T-helper 9 cell (primary cell): Measurements from ENCODE around the gene GEMIN5.

ENCODE experiments used
- DNase-seq: peaks from one replicate; pipeline ENCODE4 v3.0.0-alpha.2; 2020

Gene GEMIN5

DNA sequence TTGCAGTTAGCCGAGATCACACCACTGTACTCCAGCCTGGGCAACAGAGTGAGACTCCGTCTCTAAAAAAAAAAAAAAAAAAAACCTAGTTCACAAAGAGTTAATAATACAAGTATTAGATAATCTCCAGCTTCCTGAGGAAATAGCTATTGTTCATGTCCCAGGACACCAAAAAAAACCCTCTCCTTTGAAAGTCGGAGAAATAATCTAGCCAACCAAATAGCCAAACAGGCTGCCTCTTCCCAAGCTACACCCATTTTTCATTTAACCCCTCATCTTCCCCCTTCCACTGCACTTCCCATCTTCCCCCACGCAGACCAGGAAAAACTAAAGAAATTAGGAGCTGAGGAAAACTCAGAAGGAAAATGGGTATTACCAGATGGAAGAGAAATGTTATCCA, 56.0 kb downstream of the GEMIN5 start:
- no peak for DNase-seq

DNA sequence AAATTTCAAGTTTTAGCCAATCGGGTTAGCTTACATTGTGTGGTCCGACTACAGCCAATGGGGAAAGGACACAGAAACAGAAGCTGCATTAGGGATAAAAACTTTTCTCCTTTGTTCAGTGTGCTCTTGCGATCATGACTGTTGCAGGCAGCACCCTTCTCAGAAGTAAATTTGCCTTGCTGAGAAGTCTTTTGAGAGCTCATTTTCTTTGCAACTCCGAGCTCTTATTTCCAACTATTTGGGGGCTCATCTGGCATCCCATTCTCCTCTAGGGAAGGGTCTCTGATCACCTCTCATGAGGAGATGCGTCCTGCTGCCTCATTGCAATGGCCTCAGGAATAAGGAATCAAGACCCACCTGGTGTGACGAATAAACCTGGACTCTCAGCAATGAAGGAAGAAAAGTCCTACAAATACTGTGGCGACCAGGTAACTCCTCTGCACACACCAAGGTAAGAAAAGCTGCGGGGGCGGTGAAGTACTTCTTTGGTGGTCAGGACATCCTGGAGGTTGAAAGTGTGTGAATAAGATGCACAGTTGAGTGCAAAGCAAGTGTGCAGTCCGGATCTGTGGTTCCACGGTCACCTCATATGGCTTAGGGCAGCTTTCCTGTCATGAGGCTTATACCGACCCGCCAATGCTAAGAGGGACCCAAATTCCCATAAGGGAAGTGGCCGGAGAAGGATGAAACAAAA, 59.2 kb downstream of the GEMIN5 start:
- no peak for DNase-seq

DNA sequence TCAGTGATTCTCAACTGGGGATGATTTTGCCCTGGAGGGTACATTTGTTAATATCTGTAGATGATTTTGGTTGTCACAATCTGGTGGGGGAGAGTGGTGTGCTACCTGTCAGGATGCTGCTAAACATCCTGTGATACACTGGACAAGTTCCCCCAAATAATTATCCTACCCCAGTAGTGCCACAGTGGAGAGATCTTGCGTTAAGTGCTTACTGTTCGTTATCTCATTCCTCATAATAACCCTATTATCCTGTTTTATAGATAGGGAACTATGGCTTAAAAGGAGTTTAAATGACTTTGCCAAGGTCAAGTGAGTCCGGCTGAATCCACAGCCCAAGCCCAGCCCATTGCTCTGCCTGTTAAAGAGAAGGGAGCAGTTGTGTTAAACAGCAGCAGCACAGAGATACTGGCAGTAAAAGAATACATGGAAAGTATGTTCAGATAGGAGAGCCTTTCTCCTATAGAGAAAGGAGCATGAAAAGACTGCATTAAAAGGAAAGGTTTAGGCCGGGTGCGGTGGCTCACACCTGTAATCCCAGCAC, 64.2 kb downstream of the GEMIN5 start:
- no peak for DNase-seq

DNA sequence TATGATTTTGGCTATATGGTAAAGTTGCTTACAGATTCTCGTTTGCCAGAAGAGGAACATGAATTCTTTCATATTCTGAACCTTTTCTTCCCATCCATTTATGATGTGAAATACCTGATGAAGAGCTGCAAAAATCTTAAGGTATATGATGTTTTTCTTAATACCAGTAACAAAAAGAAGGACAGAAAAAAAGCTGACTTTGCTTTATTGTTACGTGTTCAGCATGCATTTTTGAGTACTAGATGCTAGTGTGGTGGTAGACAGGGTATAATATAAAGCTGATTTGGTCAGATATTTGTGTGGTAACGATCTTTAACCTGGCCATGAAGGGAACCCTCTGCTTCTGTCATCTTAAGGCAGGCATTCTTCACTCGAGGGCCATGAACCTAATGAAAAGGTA, 66.3 kb downstream of the GEMIN5 start:
- no peak for DNase-seq

DNA sequence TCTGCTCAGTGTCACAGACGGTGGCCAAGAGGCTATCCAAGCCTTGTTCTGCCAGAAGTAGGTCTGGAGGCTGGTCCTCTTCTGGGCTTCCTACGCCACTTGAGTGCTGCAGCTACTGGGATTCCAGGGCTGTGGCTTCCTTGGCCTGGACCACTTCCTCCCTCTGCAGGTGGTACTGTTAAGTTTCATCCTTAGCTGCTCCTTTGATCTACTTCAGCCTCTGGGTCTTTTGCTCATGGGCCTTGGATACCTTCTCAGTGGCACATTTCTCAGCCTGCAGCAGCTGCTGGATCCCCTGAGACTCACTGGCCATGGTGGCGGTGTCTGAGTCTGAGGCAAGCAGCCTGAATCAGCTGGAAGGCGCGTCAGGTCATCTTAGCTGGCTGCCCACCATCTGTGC, 69.3 kb downstream of the GEMIN5 start:
- DNase-seq: no peak

DNA sequence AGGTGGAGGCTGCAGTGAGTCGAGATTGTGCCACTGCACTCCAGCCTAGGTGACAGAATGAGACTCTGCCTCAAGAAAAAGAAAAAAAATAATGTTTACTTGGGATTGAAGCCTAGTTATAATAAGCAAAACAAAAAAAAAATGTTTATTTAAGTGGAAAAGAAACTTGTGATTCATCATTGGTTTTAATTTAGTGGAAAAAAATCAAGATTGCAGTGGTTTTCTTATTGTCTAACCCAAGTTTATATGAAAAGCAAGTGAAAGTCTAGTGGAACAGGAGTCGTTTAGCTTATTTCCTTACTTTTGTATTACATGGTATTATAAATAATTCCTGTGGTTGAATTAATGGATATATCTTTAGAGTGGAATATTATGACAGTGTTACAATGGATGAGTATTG, 71.2 kb downstream of the GEMIN5 start:
- no peak for DNase-seq

DNA sequence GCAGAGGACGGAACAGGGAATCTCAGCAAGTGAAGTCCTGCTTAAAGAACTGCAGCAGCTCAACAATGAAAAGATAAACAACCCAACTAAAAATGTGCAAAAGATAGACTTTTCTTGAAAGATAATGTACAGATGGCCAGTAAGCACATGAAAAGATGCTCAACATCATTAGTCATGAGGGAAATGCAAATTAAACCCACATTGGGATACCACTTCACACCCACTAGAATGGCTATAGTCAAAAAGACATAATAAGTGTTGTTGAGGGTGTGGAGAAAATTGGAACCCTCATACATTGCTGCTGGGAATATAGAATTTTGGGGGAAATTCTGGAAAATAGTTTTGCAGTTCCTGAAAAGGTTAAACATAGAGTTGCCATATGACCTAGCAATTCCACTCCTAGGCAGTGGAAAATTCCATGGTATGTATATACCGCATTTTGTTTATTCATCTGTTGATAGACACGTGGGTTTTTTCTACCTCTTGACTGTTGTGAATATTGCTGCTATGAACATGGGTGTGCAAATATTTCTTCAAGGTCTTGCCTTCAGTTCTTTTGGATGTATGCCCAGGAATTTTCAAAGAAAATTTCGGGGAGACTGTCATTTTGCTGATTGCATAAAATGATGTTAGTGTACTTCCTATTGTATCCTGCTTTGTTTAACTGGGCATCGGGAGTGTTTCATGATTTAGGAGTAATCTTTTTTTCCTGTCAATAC, 72.4 kb downstream of the GEMIN5 start:
- no peak for DNase-seq

DNA sequence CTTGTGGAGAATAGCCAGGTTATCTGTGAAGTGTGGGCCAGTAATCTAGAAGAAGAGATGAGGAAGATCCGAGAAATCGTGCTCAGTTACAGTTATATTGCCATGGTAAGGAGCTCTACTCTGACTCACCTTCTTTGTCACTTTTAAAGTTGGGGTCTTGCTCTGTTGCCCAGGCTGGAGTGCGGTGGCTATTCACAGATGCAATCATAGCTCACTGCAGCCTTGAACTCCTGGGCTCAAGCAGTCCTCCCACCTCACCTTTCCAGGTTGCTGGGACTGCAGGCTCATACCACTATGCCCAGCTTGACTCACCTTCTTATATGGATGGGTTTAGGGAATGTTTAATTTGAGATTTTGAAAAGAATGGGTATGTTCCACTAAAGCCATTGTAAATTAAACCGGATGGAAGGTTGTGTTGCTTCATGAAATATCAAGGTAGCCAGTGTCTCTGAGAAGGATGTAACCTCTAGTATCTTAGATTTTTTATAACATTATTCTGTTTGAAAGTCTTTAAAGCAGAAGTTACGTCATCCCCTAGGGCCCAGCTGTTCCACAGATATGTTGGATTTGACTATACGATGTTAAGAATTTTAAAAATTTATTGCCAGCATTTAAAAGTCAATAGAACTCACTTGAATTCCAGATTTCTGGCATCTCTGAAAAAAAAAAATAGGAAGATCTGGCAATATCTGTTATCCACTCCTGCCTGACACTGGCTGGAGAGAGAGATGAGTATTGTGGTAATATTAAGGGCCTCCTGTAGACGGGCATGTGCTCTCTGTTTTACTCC, 74.5 kb downstream of the GEMIN5 start:
- no peak for DNase-seq

DNA sequence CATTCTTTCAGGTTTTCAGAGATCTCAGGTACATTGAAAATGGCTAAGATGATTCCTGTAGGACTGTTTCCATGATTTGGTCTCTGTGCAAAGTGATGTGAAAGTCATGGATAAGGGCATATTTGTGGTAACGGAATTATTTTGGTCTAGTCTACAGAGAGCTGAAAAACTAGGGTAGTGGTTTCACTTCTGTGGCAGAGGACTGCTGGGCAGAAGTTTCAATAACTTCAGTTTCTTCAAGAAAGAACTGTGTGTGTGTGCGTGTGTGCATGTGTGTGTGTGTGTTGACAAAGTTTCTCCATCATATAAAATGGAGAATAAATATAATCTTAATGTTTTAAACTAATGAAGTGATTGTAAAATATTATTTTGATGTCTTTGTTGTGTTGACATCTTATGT, 75.2 kb downstream of the GEMIN5 start:
- DNase-seq: no peak

DNA sequence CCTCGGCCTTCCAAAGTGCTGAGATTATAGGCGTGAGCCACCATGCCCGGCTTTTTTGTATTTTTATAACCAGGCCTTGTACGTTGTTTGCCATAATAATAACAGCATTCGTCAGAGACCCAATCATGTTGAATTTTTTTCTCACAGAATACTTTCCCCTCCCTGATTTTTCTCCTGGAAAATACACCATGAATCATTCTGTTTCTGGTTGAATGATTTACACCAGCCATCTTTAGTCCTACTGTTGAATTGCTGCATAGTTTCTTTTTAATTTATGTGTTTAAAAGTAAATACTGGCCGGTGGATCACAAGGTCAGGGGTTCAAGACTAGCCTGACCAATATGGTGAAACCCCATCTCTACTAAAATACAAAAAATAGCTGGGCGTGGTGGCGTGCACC, 76.1 kb downstream of the GEMIN5 start:
- no peak for DNase-seq

DNA sequence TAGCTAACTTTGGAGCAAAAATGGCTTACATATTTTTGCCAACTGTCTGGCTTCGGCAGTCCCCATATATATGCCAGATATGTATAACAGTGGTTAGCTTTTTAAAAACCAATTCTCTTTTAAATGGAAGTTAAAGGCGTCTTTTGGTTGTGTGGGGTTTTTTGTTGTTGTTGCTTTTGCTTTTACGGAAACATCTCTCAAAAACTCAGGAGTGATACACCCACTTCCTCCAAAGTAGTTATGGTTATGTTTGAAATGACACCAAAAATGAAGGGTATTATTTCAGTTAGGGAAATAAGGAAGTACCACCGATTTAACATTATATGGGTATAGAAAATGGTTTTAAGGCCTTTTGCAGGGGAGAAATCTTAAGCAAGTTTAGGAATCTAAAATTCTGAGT, 77.2 kb downstream of the GEMIN5 start:
- DNase-seq: no peak

DNA sequence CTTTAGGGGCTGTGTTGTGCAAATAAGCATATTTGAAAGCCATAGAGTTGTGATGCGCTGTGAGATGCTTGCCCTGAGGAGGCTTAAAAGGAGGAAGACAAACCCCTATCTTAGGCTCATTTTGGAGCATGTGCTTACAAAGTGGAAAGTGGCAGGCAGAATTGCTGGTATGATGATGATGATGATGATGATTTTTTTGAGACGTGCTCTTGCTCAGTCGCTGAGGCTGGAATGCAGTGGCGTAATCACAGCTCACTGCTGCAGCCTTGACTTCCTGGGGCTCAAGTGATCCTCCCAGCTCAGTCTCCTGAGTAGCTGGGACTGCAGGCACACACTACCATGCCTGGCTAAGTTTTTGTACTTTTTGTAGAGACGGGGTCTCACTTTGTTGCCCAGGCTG, 77.9 kb downstream of the GEMIN5 start:
- no peak for DNase-seq

DNA sequence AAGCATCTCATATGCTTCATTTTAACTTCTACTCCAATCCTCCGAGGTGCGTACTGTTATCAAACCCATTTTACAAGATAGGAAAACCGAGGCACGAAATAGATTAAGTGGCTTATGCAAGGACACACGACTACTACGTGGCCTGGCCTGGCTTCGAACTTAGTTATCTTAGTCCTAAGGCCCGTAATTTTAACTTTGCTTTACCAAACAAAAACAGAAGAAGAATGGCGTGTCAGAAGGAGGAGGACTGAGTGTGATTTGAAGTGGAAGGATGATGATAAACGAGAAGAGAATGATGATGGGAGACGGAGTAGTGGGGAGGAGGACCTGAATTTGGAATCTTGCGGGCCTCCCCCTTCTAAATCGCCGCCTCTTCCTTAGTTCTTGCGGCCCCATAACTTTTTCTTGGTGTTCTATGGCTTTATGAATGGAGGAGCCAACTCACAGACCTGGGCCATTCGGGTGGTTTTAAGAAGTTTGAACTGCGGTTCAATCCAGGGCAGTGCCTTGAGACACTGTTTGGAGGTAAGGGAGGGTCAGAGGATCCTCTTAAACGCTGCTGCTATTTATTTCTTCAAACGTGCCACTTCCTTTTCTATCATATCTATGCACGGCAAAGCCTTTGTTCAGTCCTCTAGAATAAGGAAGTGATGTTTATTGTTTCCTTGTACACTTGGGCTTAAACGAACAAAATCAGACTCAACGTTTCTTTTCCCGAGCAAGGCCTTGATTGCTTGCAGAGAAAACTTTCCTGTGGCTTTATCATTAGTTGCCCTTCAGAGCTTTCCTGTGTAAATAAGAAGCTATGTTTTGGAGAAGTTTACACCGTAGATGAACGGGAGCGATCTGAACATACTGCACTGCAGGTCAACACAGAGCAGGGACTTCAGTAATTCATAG, 78.8 kb downstream of the GEMIN5 start:
- DNase-seq: no peak

DNA sequence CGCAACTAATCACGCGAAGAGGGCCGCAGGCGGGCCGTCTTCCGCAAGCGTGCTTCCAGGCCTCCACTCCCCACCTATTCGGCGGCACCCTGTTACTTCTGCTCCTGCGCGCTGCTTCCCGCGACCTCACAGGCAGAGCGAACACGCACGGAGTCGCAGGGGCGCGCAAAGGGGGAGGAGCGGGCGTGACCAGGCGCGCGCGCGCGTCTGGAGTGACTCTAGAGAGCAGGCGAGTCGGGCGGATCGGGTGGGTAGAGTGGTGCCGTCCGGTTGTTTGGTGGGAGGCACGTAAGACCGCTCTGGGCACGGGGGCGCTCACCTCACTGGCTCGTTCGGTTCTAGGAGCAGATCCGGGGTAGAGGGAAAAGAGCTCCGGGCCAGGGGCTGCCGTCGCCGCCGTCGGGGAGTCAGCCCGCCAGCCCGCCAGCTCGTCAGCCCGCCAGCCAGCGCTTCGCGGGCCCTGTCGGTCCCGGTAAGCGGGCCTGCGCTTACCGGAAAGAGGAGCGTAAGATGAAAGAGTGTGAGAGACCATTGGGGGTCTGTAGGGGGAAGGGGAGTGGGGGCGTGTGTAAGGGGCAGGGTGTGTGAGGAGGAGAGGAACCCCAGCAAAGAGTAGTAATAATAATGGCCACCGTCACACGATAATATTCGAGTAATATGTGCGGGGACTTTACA, 79.6 kb downstream of the GEMIN5 start, which contains the start of gene CNOT8:
Gene CNOT8, plus strand, starts transcription at position 331 of the 675 bp plus-strand sequence. CDS start 4,652 bp downstream, outside the sequence.
- DNase-seq: peak; percentile 94

DNA sequence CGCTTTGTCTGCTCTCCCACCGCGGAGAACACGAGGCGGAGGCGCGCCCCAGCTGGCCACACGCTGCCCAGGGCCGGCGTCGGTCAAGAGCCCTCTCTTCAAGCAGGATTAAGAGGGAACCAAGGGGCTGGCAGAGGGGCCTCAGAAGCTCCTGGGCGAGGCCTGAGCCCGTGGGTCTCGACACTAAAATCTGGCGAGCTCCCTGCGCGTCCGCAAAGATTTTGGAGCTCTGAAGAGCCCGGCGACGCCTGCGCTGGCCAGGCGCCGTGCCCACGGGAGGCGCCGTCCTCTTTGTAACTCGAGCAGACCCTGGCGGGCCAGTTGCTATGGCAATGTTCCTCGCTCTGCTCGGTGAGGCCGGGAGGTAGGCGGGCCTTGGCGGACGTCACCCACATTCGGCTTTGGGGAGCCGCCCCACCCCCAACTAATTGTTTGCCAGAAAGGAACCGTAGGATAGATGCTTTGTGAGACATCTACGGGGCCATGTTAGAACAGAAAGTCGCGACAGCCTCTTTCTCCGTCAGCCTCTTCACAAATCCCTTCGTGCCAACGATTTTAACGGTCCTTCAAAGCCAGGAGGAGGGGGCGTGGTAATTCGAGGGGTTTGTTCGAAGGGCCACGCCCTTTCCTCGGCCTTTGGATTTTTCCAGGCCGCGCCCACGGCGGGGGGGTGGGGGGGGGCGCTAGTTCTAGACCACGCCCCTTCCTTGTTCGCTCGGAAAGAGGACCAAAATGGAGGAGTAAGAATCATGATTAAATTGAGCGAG, 80.3 kb downstream of the GEMIN5 start:
- peak; percentile 77 for DNase-seq

DNA sequence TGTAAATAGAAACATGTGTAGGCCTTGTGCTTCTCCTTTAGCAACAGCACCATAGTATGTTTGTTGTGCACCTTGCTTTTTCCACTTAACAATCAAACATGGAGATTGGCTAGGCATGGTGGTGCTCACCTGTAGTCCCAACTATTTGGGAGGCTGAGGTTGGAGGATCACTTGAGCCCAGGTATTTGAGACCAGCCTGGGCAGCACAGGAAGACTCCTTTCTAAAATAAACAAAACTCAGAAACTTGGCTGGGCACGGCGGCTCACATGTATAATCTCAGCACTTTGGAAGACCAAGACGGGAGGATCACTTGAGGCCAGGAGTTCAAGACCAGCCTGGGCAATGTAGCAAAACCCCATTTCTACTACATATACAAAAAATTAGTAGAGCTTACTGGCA, 86.7 kb downstream of the GEMIN5 start:
- DNase-seq: no peak

DNA sequence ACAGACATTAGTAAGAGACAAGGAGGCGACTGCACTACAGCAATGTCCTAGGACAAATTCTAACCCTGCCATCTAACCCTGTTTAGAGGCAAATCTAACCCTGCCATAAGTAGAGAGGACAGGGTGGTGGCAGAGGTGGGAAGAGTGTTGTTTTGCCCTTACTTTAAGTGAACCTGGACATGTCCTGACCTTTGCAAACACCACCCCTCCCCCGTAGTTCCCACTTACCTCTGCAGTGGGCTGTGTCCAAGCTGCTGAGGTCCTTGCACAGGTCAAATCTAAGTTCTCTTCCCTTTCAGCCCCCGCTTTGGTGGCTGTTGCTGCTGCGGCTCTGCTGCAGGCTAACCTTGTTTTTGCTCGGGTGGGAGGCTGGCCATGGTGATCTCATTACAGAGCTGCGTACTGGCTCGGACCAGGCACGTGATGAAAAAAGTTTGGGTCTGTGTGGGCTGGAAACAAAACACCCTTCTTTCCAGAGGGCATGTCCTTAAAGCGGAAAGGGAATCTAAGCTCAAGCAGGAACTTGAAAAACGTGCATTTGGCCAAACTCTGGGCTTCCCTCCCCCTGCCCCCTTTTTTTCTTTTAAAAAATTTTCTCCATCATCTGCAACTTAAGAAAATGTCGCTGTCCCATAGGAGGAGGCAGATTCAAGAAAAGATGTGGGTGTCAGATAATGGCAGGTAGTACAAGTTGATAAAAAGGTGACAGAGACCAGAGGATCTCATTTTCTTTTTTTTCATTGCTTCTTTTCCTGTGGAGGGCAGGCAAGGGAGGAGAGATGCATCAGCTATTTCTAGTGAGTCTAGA, 87.6 kb downstream of the GEMIN5 start, which contains the start of gene FAXDC2:
Gene FAXDC2, minus strand, starts transcription at position 349 of the 808 bp plus-strand sequence. CDS start 12,425 bp downstream, outside the sequence.
- DNase-seq: no peak

DNA sequence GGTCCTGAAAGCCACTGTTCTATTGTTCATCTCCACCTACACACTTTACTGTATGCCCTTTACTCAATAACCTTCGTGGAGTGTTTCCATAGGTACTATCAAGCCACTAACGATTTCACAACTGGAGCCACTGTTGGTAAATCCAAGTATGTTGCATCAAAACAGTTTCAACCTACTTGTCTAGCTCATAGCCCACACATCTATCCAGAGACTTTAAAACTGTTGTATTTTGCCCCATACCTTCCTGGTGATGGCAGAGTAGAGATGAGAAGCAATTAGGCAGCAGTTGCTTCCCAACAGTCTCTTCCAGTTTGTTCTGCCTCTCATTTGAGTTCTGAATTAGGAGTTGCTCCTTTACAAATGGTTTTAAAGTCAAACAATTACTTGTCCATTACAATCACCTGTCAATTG, 88.2 kb downstream of the GEMIN5 start:
- DNase-seq: no peak

DNA sequence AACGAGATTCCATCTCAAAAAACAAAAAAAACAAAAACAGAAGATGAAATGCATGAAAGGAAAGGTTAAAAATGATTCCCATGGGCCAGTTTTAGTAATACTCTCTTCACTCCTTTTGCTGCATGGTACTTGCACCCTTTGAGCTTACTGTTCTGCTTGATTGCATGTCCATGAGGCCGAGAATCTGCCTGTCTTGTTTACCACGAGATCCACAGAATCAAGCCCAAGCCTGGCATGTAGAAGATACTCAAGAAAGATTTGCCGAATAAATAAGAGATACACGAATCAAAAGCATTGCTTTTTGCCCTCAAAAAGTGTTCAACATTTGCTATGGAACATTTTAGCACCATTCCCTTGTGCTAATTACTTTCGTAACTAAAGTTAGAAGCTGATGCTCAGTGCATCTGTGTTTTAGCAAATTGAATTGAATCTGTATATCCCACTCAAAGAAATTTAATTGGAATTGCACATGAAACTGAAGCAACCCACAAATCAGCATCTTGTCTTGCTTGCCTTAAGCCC, 88.7 kb downstream of the GEMIN5 start:
- DNase-seq: no peak

DNA sequence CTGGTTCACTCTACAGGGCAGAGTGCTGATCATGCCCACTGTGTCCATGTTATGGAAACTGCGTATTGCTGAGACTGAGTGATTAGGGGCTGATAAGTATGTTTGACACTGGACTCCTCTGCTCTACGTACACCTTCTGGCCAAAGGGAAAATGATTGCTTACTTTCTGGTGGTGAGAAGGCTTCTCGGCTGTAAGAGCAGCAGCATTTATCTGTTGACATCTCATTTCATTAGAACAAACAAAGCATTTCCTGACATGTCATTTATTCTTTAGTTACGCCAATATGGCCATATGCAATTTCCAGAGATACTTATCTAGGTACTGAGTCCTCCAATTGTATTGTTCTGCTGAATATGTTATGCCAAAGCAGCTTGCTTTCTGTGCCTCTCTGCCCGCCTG, 93.2 kb downstream of the GEMIN5 start:
- DNase-seq: no peak
